ENCODE results near the gene CALHM1. TPM values are rescaled to one million over a fixed set of nuclear protein-coding genes. Genes with fewer than 3 reads are reported as not detected.

Gene CALHM1
- total RNA-seq, 4 donors from 2014 or later = not detected

DNA sequence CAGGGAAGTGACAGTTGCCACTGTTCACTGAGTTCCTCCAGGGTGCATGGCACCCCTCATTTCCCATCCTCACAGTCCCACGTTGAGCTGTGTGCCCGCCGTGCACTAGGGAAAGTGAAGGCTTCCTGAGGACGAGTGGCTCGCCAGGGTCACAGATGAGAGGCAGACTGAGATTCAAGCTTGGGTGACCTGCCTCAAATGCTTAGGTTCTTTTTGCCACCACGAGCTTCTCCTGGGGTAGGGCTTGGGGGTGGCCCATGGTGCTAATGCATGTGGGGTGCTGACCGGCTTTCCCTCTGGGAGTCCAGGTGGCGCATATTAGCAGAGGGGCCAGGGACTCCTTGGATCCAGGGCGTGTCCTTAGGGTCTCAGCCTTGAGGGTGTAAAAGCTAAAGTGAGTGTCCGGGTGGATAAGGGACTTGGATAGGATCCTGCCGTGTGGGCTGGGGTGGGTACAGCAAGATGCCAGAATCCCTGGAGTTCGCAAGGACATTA lies 8.5 kb downstream of the CALHM1 start:
- Histone ChIP-seq H3K27me3 (no peaks in the 10 kb centered on the region), H3K4me3 (replicated peaks in 1 of 3) (no peak overlapping the region), H3K27ac (peak overlapping the region; percentile 64 to 85 (median 81)), H3K4me1 (peaks cover 10 to 33% of the 10 kb centered on the region in 2 donors), H3K36me3 (peaks cover 19 to 25% of the 10 kb centered on the region in 2 donors), H3K9me3 (no peaks in the 10 kb centered on the region)
- no peak for DNase-seq
- intact Hi-C loops (cut with DNase I) = no loop called here
- TF ChIP-seq POLR2A (IDR thresholded peaks at IDR 0.05) = no peak
- TF ChIP-seq, protein P1, sequence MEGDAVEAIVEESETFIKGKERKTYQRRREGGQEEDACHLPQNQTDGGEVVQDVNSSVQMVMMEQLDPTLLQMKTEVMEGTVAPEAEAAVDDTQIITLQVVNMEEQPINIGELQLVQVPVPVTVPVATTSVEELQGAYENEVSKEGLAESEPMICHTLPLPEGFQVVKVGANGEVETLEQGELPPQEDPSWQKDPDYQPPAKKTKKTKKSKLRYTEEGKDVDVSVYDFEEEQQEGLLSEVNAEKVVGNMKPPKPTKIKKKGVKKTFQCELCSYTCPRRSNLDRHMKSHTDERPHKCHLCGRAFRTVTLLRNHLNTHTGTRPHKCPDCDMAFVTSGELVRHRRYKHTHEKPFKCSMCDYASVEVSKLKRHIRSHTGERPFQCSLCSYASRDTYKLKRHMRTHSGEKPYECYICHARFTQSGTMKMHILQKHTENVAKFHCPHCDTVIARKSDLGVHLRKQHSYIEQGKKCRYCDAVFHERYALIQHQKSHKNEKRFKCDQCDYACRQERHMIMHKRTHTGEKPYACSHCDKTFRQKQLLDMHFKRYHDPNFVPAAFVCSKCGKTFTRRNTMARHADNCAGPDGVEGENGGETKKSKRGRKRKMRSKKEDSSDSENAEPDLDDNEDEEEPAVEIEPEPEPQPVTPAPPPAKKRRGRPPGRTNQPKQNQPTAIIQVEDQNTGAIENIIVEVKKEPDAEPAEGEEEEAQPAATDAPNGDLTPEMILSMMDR (IDR thresholded peaks at IDR 0.05) = no peak
- 82 to 86% methylated on average over 12 of the region's 12 CpGs for WGBS, 2 donors

DNA sequence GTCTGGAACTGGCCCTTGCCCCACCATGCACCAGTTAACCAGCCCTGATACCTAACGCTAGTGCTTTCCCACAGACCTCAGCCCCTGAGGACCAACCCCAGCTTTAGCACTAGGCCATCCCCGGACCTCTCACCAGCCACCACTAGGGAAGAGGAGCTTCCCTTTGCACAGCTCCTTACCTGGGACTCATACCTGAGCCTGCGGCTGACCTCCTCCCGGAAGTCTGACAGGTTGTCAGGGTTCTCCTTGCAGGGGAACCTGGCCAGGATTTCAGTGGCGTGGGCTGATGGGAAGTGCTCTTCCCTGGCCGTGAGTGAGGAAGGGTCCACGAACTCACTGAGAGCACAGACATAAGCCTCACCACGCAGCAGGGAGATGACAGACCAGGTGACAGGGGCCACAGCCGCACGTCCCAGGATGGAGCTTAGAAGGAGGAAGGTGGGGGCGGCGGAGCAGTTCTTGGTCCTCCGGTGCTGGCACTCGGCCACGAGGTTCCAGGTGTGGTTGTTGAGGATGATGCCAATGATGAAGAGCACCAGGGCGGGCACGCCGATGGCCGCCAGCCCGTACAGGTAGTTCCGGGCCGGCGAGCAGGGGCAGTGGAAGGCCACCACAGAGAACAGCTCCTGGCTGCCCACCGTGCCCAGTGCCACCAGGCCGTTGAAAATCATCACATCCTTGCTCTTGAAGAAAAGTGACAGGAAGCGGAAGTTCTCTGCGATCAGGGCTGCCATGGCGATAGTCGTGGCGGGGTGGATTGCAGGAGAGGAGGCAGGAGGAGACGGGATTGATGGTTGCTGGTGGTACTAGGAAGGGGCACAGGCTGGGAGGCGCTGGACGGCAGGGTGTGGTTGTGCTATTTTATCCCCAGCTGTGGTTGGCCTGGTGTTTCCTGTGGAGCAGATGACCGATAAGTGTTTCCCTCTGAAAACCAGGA lies 9.2 kb downstream of the CALHM1 start:
- no peak overlapping the region for H3K4me3 ChIP-seq (replicated peaks in 1 of 3)
- intact Hi-C loops (cut with DNase I) = no loop called here

DNA sequence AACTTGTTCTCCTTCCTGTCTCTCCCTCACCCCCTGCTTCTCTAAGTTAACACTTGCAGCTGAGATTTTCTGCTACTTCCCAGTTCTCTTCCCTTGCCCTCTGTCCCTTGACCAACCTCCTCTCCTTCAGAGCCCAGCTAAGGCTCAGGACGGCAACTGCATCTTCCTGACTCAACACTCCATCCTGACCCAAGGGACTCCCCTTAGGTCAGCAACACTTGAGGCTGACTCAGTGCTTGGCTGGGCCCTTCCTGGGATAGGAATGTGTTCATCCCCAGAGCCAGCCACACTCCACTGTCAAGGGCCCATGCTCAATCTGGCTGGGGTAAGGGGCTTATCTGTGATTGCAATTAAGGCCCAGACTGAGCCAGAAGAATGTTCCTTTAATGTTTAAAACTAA lies 10.0 kb downstream of the CALHM1 start:
- Histone ChIP-seq H3K27me3 (no peaks in the 10 kb centered on the region), H3K27ac (peak overlapping the region in 2 of 3 donors; percentile 61 to 81), H3K9me3 (no peaks in the 10 kb centered on the region), H3K4me3 (replicated peaks in 1 of 3) (no peak overlapping the region), H3K4me1 (peaks cover 10 to 47% of the 10 kb centered on the region in 2 donors), H3K36me3 (peaks cover 29 to 31% of the 10 kb centered on the region in 2 donors)
- 67 to 83% methylated on average over 1 of the region's 1 CpG for WGBS, 2 donors
- TF ChIP-seq, protein P1 (IDR thresholded peaks at IDR 0.05) = no peak
- no peak for DNase-seq
- intact Hi-C loops (cut with DNase I) = no loop called here

More for the DNA sequence above, 9.2 kb downstream of the CALHM1 start:
- Histone ChIP-seq H3K27me3 (no peaks in the 10 kb centered on the region), H3K4me1 (peaks cover 10 to 40% of the 10 kb centered on the region in 2 donors), H3K36me3 (peaks cover 23 to 25% of the 10 kb centered on the region in 2 donors), H3K27ac (peak overlapping the region in 2 of 3 donors; percentile 64 to 81), H3K9me3 (no peaks in the 10 kb centered on the region)
- WGBS, 2 donors = 81 to 85% methylated on average over 28 to 34 of the region's 34 CpGs
- DNase-seq = no peak
- TF ChIP-seq, protein P1 (IDR thresholded peaks at IDR 0.05) = no peak
- no peak for TF ChIP-seq POLR2A (IDR thresholded peaks at IDR 0.05)

DNA sequence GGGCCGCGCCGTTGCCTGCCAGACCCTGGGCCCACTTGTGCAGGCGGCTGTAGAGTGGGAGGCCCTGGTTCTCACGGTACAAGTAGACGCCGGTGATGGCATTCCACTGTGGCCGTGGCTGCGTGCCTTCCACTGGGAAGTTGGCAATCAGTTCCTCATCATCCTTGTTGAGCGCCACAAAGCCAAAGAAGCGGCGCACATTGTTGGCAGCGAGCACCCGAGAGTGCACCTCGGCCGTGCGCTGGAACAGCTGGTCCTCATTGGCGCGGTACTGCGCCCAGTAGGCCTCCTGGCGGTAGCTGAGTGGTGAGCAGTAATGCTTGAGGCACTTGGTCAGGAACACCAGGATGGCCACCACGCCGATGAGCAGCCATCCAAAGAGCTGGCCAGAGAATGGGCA lies 11.5 kb downstream of the CALHM1 start:
- no peak overlapping the region for H3K4me3 ChIP-seq (replicated peaks in 1 of 3)
- peaks cover 43 to 47% of the 10 kb centered on the region in 2 donors for H3K36me3 ChIP-seq
- no peak for DNase-seq
- 94 to 96% methylated on average over 17 to 19 of the region's 23 CpGs for WGBS, 2 donors
- H3K9me3 ChIP-seq = no peaks in the 10 kb centered on the region
- H3K27me3 ChIP-seq = no peaks in the 10 kb centered on the region
- peaks cover 6 to 40% of the 10 kb centered on the region in 2 donors for H3K4me1 ChIP-seq
- intact Hi-C loops (cut with DNase I) = no loop called here
- peak overlapping the region in 2 of 3 donors; percentile 56 to 62 for H3K27ac ChIP-seq
- TF ChIP-seq, protein P1 (IDR thresholded peaks at IDR 0.05) = no peak
- TF ChIP-seq POLR2A (IDR thresholded peaks at IDR 0.05) = no peak

All from thyroid gland (tissue), 4 donors.